GM10248 (cell line): ENCODE results near the gene EVL.
"Not testable (repeated sequence)": the region's sequence is repeated elsewhere in the genome, so short reads cannot be mapped to it uniquely, and the experiment has no call there.

Source experiments
- CTCF ChIA-PET: fragments of 300-600 bp; sonication (Branson Sonifier 250); formaldehyde crosslinking; extraction: SDS; loops from one replicate; lab custom pipeline; 2021; ENCODE audit warnings: antibody characterized with exemption; lab: Yijun Ruan, JAX
- POLR2A ChIA-PET: fragments of 350-650 bp; sonication (Branson Sonifier 250); formaldehyde crosslinking; extraction: SDS; loops from one replicate; lab custom pipeline; 2020; ENCODE audit warnings: antibody characterized with exemption; lab: Yijun Ruan, JAX
- DNase-seq: peaks from one replicate; pipeline ENCODE4 v3.0.0; 2012; ENCODE audit errors: extremely low spot score
- CTCF ChIP-seq: IDR thresholded peaks from 2 replicates; pipeline ENCODE4 v1.5.1; 2012; ENCODE audit warnings: mild to moderate bottlenecking, low read depth; ENCODE audit errors: extremely low read depth, missing control alignments, control extremely low read depth

The EVL gene

GRCh38 chr14:100060760-100061159 is 4.5 kb upstream of the EVL start:
- DNase-seq = no peak
- ChIA-PET CTCF (interaction anchor here (0.7 to 3.5 kb wide), 5 partner anchors 11 to 79 kb away, joined by 3 to 14 read pairs (median 3); no protein-coding TSS in a partner anchor), POLR2A (interaction anchor here (0.7 kb wide), 1 partner anchor 239 kb away, joined by 8 read pairs; no protein-coding TSS in a partner anchor)
- TF ChIP-seq CTCF = no peak

- TF ChIP-seq CTCF = no peak
- POLR2A ChIA-PET = no interaction called here
- DNase-seq = no peak
- CTCF ChIA-PET = interaction anchor here (0.9 to 3.5 kb wide), 7 partner anchors 9 to 79 kb away, joined by 3 to 14 read pairs (median 3); no protein-coding TSS in a partner anchor
Measured at GRCh38 chr14:100062590-100062989, 2.6 kb upstream of the EVL start.

- CTCF ChIA-PET = interaction anchor here (1.4 to 3.5 kb wide), 3 partner anchors 8 to 80 kb away, joined by 3 to 14 read pairs (median 8); no protein-coding TSS in a partner anchor
- POLR2A ChIA-PET = interaction anchor here (0.6 kb wide), 1 partner anchor 67 kb away, joined by 3 read pairs; no protein-coding TSS in a partner anchor
- TF ChIP-seq CTCF = no peak
- DNase-seq = no peak
Measured at GRCh38 chr14:100063314-100063941, 1.8 kb upstream of the EVL start.

- POLR2A ChIA-PET, DNase-seq: not testable (repeated sequence)
- CTCF ChIA-PET = interaction anchor here (1.4 to 23.2 kb wide), 9 partner anchors 9 to 82 kb away, joined by 3 to 336 read pairs (median 8); no protein-coding TSS in a partner anchor
Measured at GRCh38 chr14:100064335-100065092, 708 bp upstream of the EVL start.

- no peak for TF ChIP-seq CTCF
- POLR2A ChIA-PET = interaction anchor here (1.6 kb wide), 1 partner anchor 185 kb away, joined by 3 read pairs; no protein-coding TSS in a partner anchor
- CTCF ChIA-PET = interaction anchor here (0.8 to 23.2 kb wide), 18 partner anchors 9 to 127 kb away, joined by 3 to 336 read pairs (median 4); no protein-coding TSS in a partner anchor
- DNase-seq = peak; percentile 52
Measured at GRCh38 chr14:100065942-100066574, 836 bp downstream of the EVL start.

GRCh38 chr14:100066962-100067361 is 1.7 kb downstream of the EVL start:
- TF ChIP-seq CTCF = no peak
- POLR2A ChIA-PET = interaction anchor here (0.8 kb wide), 1 partner anchor 16 kb away, joined by 3 read pairs; no protein-coding TSS in a partner anchor

More at GRCh38 chr14:100066962-100067361, 1.7 kb downstream of the EVL start:
- DNase-seq = no peak
- CTCF ChIA-PET = interaction anchor here (0.8 to 23.2 kb wide), 11 partner anchors 11 to 126 kb away, joined by 3 to 336 read pairs (median 6); no protein-coding TSS in a partner anchor
